Left hindlimb (tissue), 1 donor: Measurements from ENCODE around the gene MRAP2.

Source experiments
- DNase-seq: peaks from one replicate; pipeline ENCODE4 v3.0.0-alpha.2; 2018

Gene MRAP2

GRCh38 chr6:84136364-84137050 lies 102.9 kb downstream of the MRAP2 start:
- no peak for DNase-seq

GRCh38 chr6:84137051-84137375 lies 103.4 kb downstream of the MRAP2 start:
- DNase-seq: no peak

- no peak for DNase-seq
Observed at GRCh38 chr6:84137989-84138575, 104.5 kb downstream of the MRAP2 start.

- DNase-seq: no peak
Observed at GRCh38 chr6:84139311-84139710, 105.7 kb downstream of the MRAP2 start.
